Parathyroid adenoma (tissue), 2 donors: ENCODE measurements around the gene DNAI7.

ENCODE experiments used
- H2AFZ ChIP-seq: fragments of 300-600 bp; sonication (generic); one replicate; pipeline ENCODE4 v1.7.0; 2017; ENCODE audit warnings: antibody characterized with exemption, mild to moderate bottlenecking
- H3K27ac ChIP-seq: fragments of 300-600 bp; sonication (generic); one replicate; pipeline ENCODE4 v1.7.0; 2017
- H3K27me3 ChIP-seq: fragments of 300-600 bp; sonication (generic); one replicate; pipeline ENCODE4 v1.7.0; 2017; ENCODE audit warnings: low read length; ENCODE audit not compliant: control insufficient read depth, insufficient read depth
- H3K36me3 ChIP-seq: fragments of 300-600 bp; sonication (generic); one replicate; pipeline ENCODE4 v1.7.0; 2017; ENCODE audit warnings: low read length; ENCODE audit not compliant: control insufficient read depth, insufficient read depth
- H3K4me1 ChIP-seq: fragments of 300-600 bp; sonication (generic); one replicate; pipeline ENCODE4 v1.7.0; 2017; ENCODE audit warnings: control low read depth
- H3K4me2 ChIP-seq: fragments of 300-600 bp; sonication (generic); one replicate; pipeline ENCODE4 v1.7.0; 2017; ENCODE audit warnings: low read length
- H3K4me3 ChIP-seq: fragments of 300-600 bp; sonication (generic); one replicate; pipeline ENCODE4 v1.7.0; 2017; ENCODE audit warnings: low read depth, low read length
- H3K79me2 ChIP-seq: fragments of 300-600 bp; sonication (generic); one replicate; pipeline ENCODE4 v1.7.0; 2017; ENCODE audit warnings: control low read depth
- H3K9ac ChIP-seq: fragments of 300-600 bp; sonication (generic); one replicate; pipeline ENCODE4 v1.7.0; 2017; ENCODE audit warnings: mild to moderate bottlenecking
- H3K9me3 ChIP-seq: fragments of 300-600 bp; sonication (generic); one replicate; pipeline ENCODE4 v1.7.0; 2017; ENCODE audit warnings: low read length; ENCODE audit not compliant: control insufficient read depth
- CTCF ChIP-seq: fragments of 300-600 bp; sonication (generic); IDR thresholded peaks from one replicate; pipeline ENCODE4 v1.7.0; 2017; ENCODE audit warnings: antibody characterized with exemption, mild to moderate bottlenecking
- donor health status: primary hyperparathyroidism.

Gene DNAI7

GRCh38 chr12:25123126-25123525 lies 71.8 kb downstream of the DNAI7 start:
- no peak overlapping the region for H3K4me2 ChIP-seq
- H3K4me3 ChIP-seq = no peak overlapping the region

GRCh38 chr12:25121916-25122315 lies 73.0 kb downstream of the DNAI7 start:
- Histone ChIP-seq H3K4me1 (no peaks in the 10 kb centered on the region), H3K9ac (no peak overlapping the region), H3K27ac (no peak overlapping the region), H3K4me2 (no peak overlapping the region), H3K4me3 (no peak overlapping the region), H2AFZ (no peak overlapping the region), H3K79me2 (no peaks in the 10 kb centered on the region), H3K9me3 (no peaks in the 10 kb centered on the region), H3K36me3 (no peaks in the 10 kb centered on the region), H3K27me3 (no peaks in the 10 kb centered on the region)
- TF ChIP-seq CTCF = no peak

More at GRCh38 chr12:25123126-25123525, 71.8 kb downstream of the DNAI7 start:
- Histone ChIP-seq H3K36me3 (no peaks in the 10 kb centered on the region), H3K27me3 (no peaks in the 10 kb centered on the region), H3K9me3 (no peaks in the 10 kb centered on the region), H3K9ac (no peak overlapping the region), H3K4me1 (no peaks in the 10 kb centered on the region), H2AFZ (no peak overlapping the region), H3K27ac (no peak overlapping the region), H3K79me2 (no peaks in the 10 kb centered on the region)
- TF ChIP-seq CTCF = no peak

- no peaks in the 10 kb centered on the region for H3K27me3 ChIP-seq
- no peak overlapping the region for H3K4me2 ChIP-seq
- no peaks in the 10 kb centered on the region for H3K4me1 ChIP-seq
- no peaks in the 10 kb centered on the region for H3K36me3 ChIP-seq
- H3K79me2 ChIP-seq = no peaks in the 10 kb centered on the region
- no peak overlapping the region for H3K27ac ChIP-seq
- H3K9ac ChIP-seq = no peak overlapping the region
- no peak for TF ChIP-seq CTCF
- H3K4me3 ChIP-seq = no peak overlapping the region
- H2AFZ ChIP-seq = no peak overlapping the region
- H3K9me3 ChIP-seq = no peaks in the 10 kb centered on the region
Observed at GRCh38 chr12:25121110-25121509, 73.8 kb downstream of the DNAI7 start.

GRCh38 chr12:25119020-25119419 lies 75.9 kb downstream of the DNAI7 start:
- Histone ChIP-seq H3K9ac (no peak overlapping the region), H3K9me3 (no peaks in the 10 kb centered on the region), H3K4me2 (no peak overlapping the region), H3K4me3 (no peak overlapping the region), H2AFZ (no peak overlapping the region), H3K4me1 (no peaks in the 10 kb centered on the region), H3K79me2 (no peaks in the 10 kb centered on the region), H3K27ac (no peak overlapping the region), H3K27me3 (no peaks in the 10 kb centered on the region), H3K36me3 (no peaks in the 10 kb centered on the region)
- no peak for TF ChIP-seq CTCF

GRCh38 chr12:25115677-25116076 lies 79.3 kb downstream of the DNAI7 start:
- Histone ChIP-seq H3K36me3 (no peaks in the 10 kb centered on the region), H3K27me3 (no peaks in the 10 kb centered on the region), H2AFZ (no peak overlapping the region), H3K27ac (no peak overlapping the region), H3K79me2 (no peaks in the 10 kb centered on the region), H3K4me1 (no peaks in the 10 kb centered on the region), H3K4me2 (no peak overlapping the region), H3K4me3 (no peak overlapping the region), H3K9me3 (no peaks in the 10 kb centered on the region), H3K9ac (no peak overlapping the region)
- no peak for TF ChIP-seq CTCF
